Natural killer cell (primary cell): ENCODE measurements around the gene PHLDB2. TPM values are rescaled to one million over a fixed set of nuclear protein-coding genes. Genes with fewer than 3 reads are reported as not detected.

Source experiments
- ATAC-seq, 3 donors: fragments of 150-1000 bp in 2 of 3; fragments of 200-7000 bp in 1 of 3; cut with Tn5 transposase; 1 replicate in 1 of 3; 2 replicates in 2 of 3; pipeline ENCODE4 v1.10.0; 2021; ENCODE audit warnings: mild to moderate bottlenecking in 2 of 3, moderate library complexity in 2 of 3
- DNase-seq, 2 donors: peaks; one replicate each; pipeline versions ENCODE4 v3.0.0 to v3.0.0-alpha.2; 2013 to 2021; ENCODE audit warnings: mixed read lengths in 1 of 2
- H3K27ac ChIP-seq: one replicate; pipeline ENCODE4 v1.5.1; 2013; ENCODE audit warnings: mild to moderate bottlenecking, low read length
- H3K27me3 ChIP-seq: one replicate; pipeline ENCODE4 v1.6.1; 2013; ENCODE audit warnings: low read length; ENCODE audit not compliant: control insufficient read depth, insufficient read depth
- H3K36me3 ChIP-seq: one replicate; pipeline ENCODE4 v1.6.1; 2013; ENCODE audit warnings: low read length; ENCODE audit not compliant: control insufficient read depth, insufficient read depth
- H3K4me1 ChIP-seq: one replicate; pipeline ENCODE4 v1.6.1; 2013; ENCODE audit warnings: low read length; ENCODE audit not compliant: control insufficient read depth, insufficient read depth
- H3K4me3 ChIP-seq: one replicate; pipeline ENCODE4 v1.5.1; 2013; ENCODE audit warnings: low read length
- H3K9me3 ChIP-seq: one replicate; pipeline ENCODE4 v1.6.1; 2013; ENCODE audit warnings: low read length; ENCODE audit not compliant: control insufficient read depth, insufficient read depth
- H3K27ac Mint-ChIP-seq, 2 donors: one replicate each; pipeline ENCODE4 v1.8.0; 2022; ENCODE audit warnings: mild to moderate bottlenecking in 2 of 2, mixed read lengths in 2 of 2, moderate library complexity in 1 of 2
- H3K27me3 Mint-ChIP-seq, 2 donors: one replicate each; pipeline ENCODE4 v1.8.0; 2022; ENCODE audit warnings: low read depth in 2 of 2, mixed read lengths in 2 of 2
- H3K36me3 Mint-ChIP-seq: one replicate; pipeline ENCODE4 v1.8.0; 2022; ENCODE audit warnings: mixed read lengths
- H3K4me1 Mint-ChIP-seq, 2 donors: one replicate each; pipeline ENCODE4 v1.8.0; 2022; ENCODE audit warnings: mixed read lengths in 2 of 2
- H3K4me3 Mint-ChIP-seq: one replicate; pipeline ENCODE4 v1.8.0; 2022; ENCODE audit warnings: mild to moderate bottlenecking, moderate library complexity, mixed read lengths
- H3K9me3 Mint-ChIP-seq, 2 donors: one replicate each; pipeline ENCODE4 v1.8.0; 2022; ENCODE audit warnings: mixed read lengths in 2 of 2
- WGBS: methylation state at CpG from one replicate; pipeline ENCODE4 v1.1.7; 2013; ENCODE audit warnings: missing lambda C conversion rate; ENCODE audit not compliant: insufficient coverage; 5-methylcytosine and 5-hydroxymethylcytosine counted together
- intact Hi-C: fragments of 100-400 bp; cut with micrococcal nuclease; formaldehyde crosslinking; loops from one replicate; pipeline ENCODE4 v1.14.2; 2022
- total RNA-seq, 4 donors: library from RNA; stranded (reverse); fragments of 120-200 nt in 1 of 4; gene quantifications; one replicate each; pipeline versions ENCODE4 v1.2.3 to v1.2.4, GENCODE V29; 2013 to 2022
- TF ChIP-seq, protein P1 (sequence below): fragments of 200-600 bp; IDR thresholded peaks from one replicate; pipeline ENCODE4 v1.8.0; 2022; ENCODE audit warnings: antibody characterized with exemption

The PHLDB2 gene
- total RNA-seq, 3 donors from 2014 or later (not counting 1 experiment from before 2014, with no cell fraction given), result 63.3 to 93.4 (median 64.0) TPM

DNA sequence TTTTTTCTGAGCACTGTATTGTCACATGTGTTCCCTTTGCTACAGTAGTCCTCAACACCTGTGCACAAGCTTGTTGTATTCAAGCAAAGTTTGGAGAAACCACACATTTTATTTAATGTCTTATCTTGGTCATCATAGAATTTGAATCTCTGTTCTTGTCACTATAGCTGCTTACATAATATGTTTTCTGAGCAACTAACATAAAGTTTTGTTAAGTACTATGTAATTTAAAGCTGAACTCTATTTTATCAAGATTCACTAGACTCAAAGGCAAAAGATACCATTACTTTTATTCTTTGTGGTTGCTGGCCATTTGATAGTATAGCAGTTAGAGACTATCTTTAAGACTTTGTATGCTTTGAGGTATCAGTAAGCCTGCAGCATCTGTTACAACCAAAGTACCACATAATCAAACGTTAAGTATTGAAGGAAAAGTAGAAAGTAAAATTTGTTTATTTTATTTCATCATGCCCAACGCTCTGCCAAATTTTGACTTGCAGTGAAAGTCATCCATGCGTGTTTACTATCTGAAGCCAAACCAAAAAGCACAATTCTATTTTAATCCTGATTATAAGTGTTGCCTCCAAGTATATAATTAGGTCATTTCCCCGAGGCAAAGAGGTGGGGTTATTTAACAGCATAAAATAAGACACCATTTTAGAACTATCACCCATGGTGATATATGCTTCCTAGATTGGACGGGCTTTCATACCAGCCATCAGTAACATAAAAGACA lies 109.4 kb downstream of the PHLDB2 start:
- no peaks in the 10 kb centered on the region for H3K9me3 ChIP-seq
- H3K36me3 Mint-ChIP-seq, result peaks cover 10% of the 10 kb centered on the region

DNA sequence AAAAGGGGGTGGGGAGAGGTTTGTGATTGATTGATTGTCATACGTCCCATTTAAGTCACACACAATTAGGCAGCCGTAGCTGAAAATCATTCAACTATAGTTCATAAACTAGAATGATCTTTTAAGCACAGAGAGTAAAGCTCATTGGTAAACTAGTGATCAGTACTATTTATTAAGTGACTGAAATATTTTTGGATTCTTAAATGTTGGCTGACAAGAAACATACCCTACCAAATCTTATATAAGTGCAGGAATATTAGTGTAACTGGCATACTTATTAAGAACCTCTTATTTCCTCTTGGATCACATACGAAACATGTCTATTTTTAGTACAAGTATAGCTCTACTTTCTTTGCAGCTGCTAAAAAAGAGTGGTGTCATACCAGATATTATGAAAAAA lies 111.3 kb downstream of the PHLDB2 start:
- DNase-seq (no peak), ATAC-seq (no peak)
- H3K9me3 Mint-ChIP-seq, result no peaks in the 10 kb centered on the region
- TF ChIP-seq, protein P1, sequence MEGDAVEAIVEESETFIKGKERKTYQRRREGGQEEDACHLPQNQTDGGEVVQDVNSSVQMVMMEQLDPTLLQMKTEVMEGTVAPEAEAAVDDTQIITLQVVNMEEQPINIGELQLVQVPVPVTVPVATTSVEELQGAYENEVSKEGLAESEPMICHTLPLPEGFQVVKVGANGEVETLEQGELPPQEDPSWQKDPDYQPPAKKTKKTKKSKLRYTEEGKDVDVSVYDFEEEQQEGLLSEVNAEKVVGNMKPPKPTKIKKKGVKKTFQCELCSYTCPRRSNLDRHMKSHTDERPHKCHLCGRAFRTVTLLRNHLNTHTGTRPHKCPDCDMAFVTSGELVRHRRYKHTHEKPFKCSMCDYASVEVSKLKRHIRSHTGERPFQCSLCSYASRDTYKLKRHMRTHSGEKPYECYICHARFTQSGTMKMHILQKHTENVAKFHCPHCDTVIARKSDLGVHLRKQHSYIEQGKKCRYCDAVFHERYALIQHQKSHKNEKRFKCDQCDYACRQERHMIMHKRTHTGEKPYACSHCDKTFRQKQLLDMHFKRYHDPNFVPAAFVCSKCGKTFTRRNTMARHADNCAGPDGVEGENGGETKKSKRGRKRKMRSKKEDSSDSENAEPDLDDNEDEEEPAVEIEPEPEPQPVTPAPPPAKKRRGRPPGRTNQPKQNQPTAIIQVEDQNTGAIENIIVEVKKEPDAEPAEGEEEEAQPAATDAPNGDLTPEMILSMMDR, result no peak
- no peak overlapping the region for H3K4me3 Mint-ChIP-seq
- no peaks in the 10 kb centered on the region for H3K27me3 Mint-ChIP-seq
- intact Hi-C loops, result no loop called here
- H3K4me3 ChIP-seq, result no peak overlapping the region
- WGBS, result no CpG with 5 or more reads among the region's 3 CpGs
- H3K4me1 Mint-ChIP-seq, result peaks cover 5 to 7% of the 10 kb centered on the region in 2 donors
- peaks cover 10% of the 10 kb centered on the region for H3K36me3 Mint-ChIP-seq
- no peaks in the 10 kb centered on the region for H3K9me3 ChIP-seq
- peaks cover 11% of the 10 kb centered on the region for H3K36me3 ChIP-seq
- no peak overlapping the region for H3K27ac Mint-ChIP-seq
- no peak overlapping the region for H3K27ac ChIP-seq
- no peaks in the 10 kb centered on the region for H3K27me3 ChIP-seq
- H3K4me1 ChIP-seq, result no peaks in the 10 kb centered on the region

More for the DNA sequence above, 109.4 kb downstream of the PHLDB2 start:
- no peaks in the 10 kb centered on the region for H3K4me1 ChIP-seq
- Mint-ChIP-seq H3K9me3 (no peaks in the 10 kb centered on the region), H3K27ac (no peak overlapping the region), H3K4me3 (no peak overlapping the region), H3K4me1 (peaks cover 5 to 7% of the 10 kb centered on the region in 2 donors), H3K27me3 (no peaks in the 10 kb centered on the region)
- H3K27me3 ChIP-seq, result no peaks in the 10 kb centered on the region
- TF ChIP-seq, protein P1, result no peak
- ATAC-seq, result no peak
- no peak for DNase-seq
- intact Hi-C loops, result loop anchor here (10.0 kb wide), 1 partner anchor 424 kb away; the partner anchor contains the start of gene CD96
- 92% methylated on average over 3 of the region's 5 CpGs for WGBS
- no peak overlapping the region for H3K4me3 ChIP-seq
- no peak overlapping the region for H3K27ac ChIP-seq
- H3K36me3 ChIP-seq, result peaks cover 12% of the 10 kb centered on the region

DNA sequence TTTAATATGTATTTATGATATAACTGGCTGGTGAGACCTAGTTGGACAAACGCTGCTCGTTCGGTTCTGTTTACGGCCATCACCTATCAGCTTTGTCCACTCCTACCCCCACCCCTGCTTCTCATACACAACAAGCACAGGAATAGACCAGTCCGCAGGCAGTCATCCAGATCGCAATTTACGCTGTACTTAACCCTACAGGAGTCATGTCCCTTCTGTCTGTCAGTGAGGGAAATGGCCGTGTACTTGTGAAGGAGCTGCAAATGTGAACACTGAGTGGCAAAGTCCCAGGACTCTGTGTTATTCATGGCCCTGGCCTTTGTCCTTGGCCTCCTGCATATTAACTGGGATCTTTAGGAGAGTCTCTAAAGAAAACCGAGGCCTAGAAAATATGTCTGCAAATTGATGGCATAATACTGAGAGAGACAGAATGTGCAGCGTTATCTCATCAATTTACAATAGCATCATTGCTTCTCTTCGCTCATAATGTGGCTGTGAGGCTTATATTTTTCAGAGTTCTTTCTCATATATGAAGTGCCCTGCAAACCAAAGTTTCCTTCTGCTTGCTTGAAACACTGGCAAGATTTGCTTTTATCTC lies 112.6 kb downstream of the PHLDB2 start:
- no peaks in the 10 kb centered on the region for H3K9me3 ChIP-seq
- 92% methylated on average over 10 of the region's 11 CpGs for WGBS
- Mint-ChIP-seq H3K4me1 (peaks cover 5 to 7% of the 10 kb centered on the region in 2 donors), H3K4me3 (no peak overlapping the region), H3K27me3 (no peaks in the 10 kb centered on the region), H3K36me3 (peaks cover 10% of the 10 kb centered on the region), H3K9me3 (no peaks in the 10 kb centered on the region), H3K27ac (no peak overlapping the region)
- H3K4me3 ChIP-seq, result no peak overlapping the region
- no peaks in the 10 kb centered on the region for H3K4me1 ChIP-seq
- TF ChIP-seq, protein P1, result no peak
- H3K27me3 ChIP-seq, result no peaks in the 10 kb centered on the region
- no peak overlapping the region for H3K27ac ChIP-seq
- no peak for DNase-seq
- peaks cover 9% of the 10 kb centered on the region for H3K36me3 ChIP-seq
- ATAC-seq, result no peak
- intact Hi-C loops, result no loop called here
